Spinal cord (tissue), 10 donors: Measurements from ENCODE around the gene DNAJC24. TPM values are rescaled to one million over a fixed set of nuclear protein-coding genes. Genes with fewer than 3 reads are reported as not detected.
A peak's percentile ranks its signal among the peaks of the same experiment; 100 is the strongest.

ENCODE experiments used
- DNase-seq, 6 donors: peaks; one replicate each; pipeline versions ENCODE4 v3.0.0 to v3.0.0-alpha.2; 2013 to 2015; ENCODE audit warnings: low spot score in 6 of 6, low read depth in 4 of 6
- H3K27ac ChIP-seq: one replicate; pipeline ENCODE4 v1.5.1; 2013; ENCODE audit warnings: low read depth, low read length, control low read depth
- H3K27me3 ChIP-seq: one replicate; pipeline ENCODE4 v1.6.1; 2013; ENCODE audit warnings: low read length; ENCODE audit not compliant: control insufficient read depth, insufficient read depth
- H3K36me3 ChIP-seq: one replicate; pipeline ENCODE4 v1.6.1; 2013; ENCODE audit warnings: low read length; ENCODE audit not compliant: control insufficient read depth, insufficient read depth
- H3K4me1 ChIP-seq: one replicate; pipeline ENCODE4 v1.6.1; 2013; ENCODE audit warnings: low read length; ENCODE audit not compliant: control insufficient read depth, insufficient read depth
- H3K4me3 ChIP-seq: one replicate; pipeline ENCODE4 v1.5.1; 2013; ENCODE audit warnings: low read depth, low read length, control low read depth
- H3K9me3 ChIP-seq: one replicate; pipeline ENCODE4 v1.6.1; 2013; ENCODE audit warnings: low read length; ENCODE audit not compliant: control insufficient read depth, insufficient read depth
- WGBS: methylation state at CpG from one replicate; pipeline ENCODE4 v1.1.5; 2013; ENCODE audit warnings: missing lambda C conversion rate; ENCODE audit not compliant: insufficient coverage; 5-methylcytosine and 5-hydroxymethylcytosine counted together
- polyA plus RNA-seq, 2 donors: library from polyadenylated mRNA; unstranded; fragments of 120-200 nt; gene quantifications; one replicate each; pipeline ENCODE4 v1.2.1, GENCODE V29; 2013; ENCODE audit not compliant: insufficient read length in 2 of 2
- total RNA-seq, 2 donors: library from RNA; depleted of rRNA in 1 of 2; stranded (reverse); fragments of 120-200 nt in 1 of 2; fragments of >200 nt in 1 of 2; gene quantifications; one replicate each; pipeline versions ENCODE4 v1.2.3 to v1.2.4, GENCODE V29; 2013 to 2014
- donor health status: healthy.

Gene DNAJC24
- total and polyA plus RNA-seq, 4 donors, result 25.0 to 35.1 (median 28.8) TPM

GRCh38 chr11:31464436-31464835 lies 94.8 kb downstream of the DNAJC24 start:
- no peaks in the 10 kb centered on the region for H3K27me3 ChIP-seq
- H3K9me3 ChIP-seq, result peaks cover 9% of the 10 kb centered on the region
- WGBS, result 100% methylated on average over 2 of the region's 3 CpGs
- H3K27ac ChIP-seq, result no peak overlapping the region
- no peaks in the 10 kb centered on the region for H3K36me3 ChIP-seq
- DNase-seq, result no peak
- no peak overlapping the region for H3K4me3 ChIP-seq
- H3K4me1 ChIP-seq, result no peaks in the 10 kb centered on the region

DNA sequence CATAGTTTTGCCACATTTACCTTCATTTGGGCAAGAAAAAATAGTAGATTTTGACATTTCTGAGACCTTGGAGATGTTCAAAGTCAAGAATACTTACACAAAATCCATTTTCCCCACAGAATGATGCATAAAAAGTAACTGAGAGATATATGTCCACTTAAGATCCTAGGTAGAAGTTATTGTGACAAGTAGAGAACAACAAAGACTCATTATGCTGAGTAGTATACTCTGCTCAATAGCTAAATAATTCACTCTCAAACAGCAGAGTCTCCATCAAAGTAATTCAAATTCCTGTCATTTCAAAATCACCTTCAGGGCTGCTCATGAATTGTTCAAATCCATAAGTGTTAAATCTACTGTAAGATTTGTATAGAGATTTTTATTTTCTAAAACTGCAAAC lies 104.4 kb downstream of the DNAJC24 start:
- no peak overlapping the region for H3K27ac ChIP-seq

DNA sequence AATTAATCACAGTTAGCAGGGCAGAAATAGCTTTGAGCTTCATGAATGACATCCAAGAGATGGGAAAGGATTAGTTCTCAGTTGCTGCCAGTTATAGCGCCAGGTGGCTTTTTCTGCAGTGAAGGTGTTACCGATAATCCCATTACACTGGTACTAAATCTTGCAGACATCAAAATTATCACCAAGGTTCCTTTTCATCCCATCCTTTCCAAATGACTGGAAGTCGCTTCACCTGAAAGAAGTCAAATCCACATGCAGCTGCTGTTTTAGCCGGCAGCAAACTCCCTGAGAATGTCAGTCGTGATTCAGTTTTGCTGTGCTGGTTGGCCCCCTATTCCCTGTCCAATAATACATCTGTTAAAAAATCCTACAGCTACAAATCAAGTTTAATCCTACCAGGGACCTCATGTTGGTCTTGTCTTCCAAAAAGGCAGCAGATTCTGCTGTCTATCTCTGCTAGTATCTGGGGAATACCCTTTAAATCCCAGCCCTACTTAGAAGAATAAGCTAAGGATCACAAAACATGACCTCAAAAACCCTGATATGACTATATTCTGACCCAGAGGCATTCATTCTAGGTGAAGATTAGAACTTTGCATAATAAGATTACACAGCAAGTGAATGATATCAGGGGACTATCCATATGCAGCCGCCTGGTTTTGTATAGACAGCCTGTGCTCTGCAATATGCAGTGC lies 108.0 kb downstream of the DNAJC24 start:
- peak in 2 of 6 donors; percentile 17 to 42 for DNase-seq
- H3K27ac ChIP-seq, result no peak overlapping the region

More for the DNA sequence above, 104.4 kb downstream of the DNAJC24 start:
- H3K4me1 ChIP-seq, result no peaks in the 10 kb centered on the region
- no peaks in the 10 kb centered on the region for H3K27me3 ChIP-seq
- H3K36me3 ChIP-seq, result peaks cover 2% of the 10 kb centered on the region
- H3K9me3 ChIP-seq, result peaks cover 3% of the 10 kb centered on the region
- DNase-seq, result no peak
- no peak overlapping the region for H3K4me3 ChIP-seq

GRCh38 chr11:31478223-31478590 lies 108.5 kb downstream of the DNAJC24 start:
- no peak overlapping the region for H3K4me3 ChIP-seq
- peaks cover 3% of the 10 kb centered on the region for H3K9me3 ChIP-seq
- no peaks in the 10 kb centered on the region for H3K4me1 ChIP-seq
- DNase-seq, result no peak
- H3K36me3 ChIP-seq, result no peaks in the 10 kb centered on the region
- no peak overlapping the region for H3K27ac ChIP-seq
- no CpG with 5 or more reads among the region's 2 CpGs for WGBS
- no peaks in the 10 kb centered on the region for H3K27me3 ChIP-seq

More for the DNA sequence above, 108.0 kb downstream of the DNAJC24 start:
- no peaks in the 10 kb centered on the region for H3K27me3 ChIP-seq
- peaks cover 2% of the 10 kb centered on the region for H3K36me3 ChIP-seq
- H3K9me3 ChIP-seq, result peaks cover 3% of the 10 kb centered on the region
- no peak overlapping the region for H3K4me3 ChIP-seq
- no peaks in the 10 kb centered on the region for H3K4me1 ChIP-seq
- WGBS, result 63% methylated on average over 4 of the region's 6 CpGs

GRCh38 chr11:31479066-31479465 lies 109.4 kb downstream of the DNAJC24 start:
- WGBS, result no CpG with 5 or more reads among the region's 4 CpGs

GRCh38 chr11:31480930-31481329 lies 111.3 kb downstream of the DNAJC24 start:
- Histone ChIP-seq H3K9me3 (peaks cover 3% of the 10 kb centered on the region), H3K27ac (no peak overlapping the region), H3K27me3 (no peaks in the 10 kb centered on the region), H3K4me3 (no peak overlapping the region), H3K4me1 (no peaks in the 10 kb centered on the region), H3K36me3 (no peaks in the 10 kb centered on the region)
- no CpG with 5 or more reads among the region's 3 CpGs for WGBS
- DNase-seq, result peak in 2 of 6 donors; percentile 43 to 49

More at GRCh38 chr11:31479066-31479465, 109.4 kb downstream of the DNAJC24 start:
- no peaks in the 10 kb centered on the region for H3K27me3 ChIP-seq
- peaks cover 3% of the 10 kb centered on the region for H3K9me3 ChIP-seq
- H3K27ac ChIP-seq, result no peak overlapping the region
- DNase-seq, result no peak
- H3K4me3 ChIP-seq, result no peak overlapping the region
- no peaks in the 10 kb centered on the region for H3K4me1 ChIP-seq
- H3K36me3 ChIP-seq, result no peaks in the 10 kb centered on the region

Other genes with a start within 250 kb of the DNAJC24 start
- 1 to 10 TPM; 7.7 to 9.8 TPM for gene DCDC1, start 121 bp upstream of the DNAJC24 start, total RNA-seq
- gene DCDC1, start 121 bp upstream of the DNAJC24 start, polyA plus RNA-seq, result 1 to 10 TPM; 3.1 to 3.9 TPM
- 10 to 100 TPM; 27.2 to 73.4 TPM for gene IMMP1L, start 139.8 kb downstream of the DNAJC24 start, total RNA-seq
- gene IMMP1L, start 139.8 kb downstream of the DNAJC24 start, polyA plus RNA-seq, result 10 to 100 TPM; 66.2 to 67.5 TPM
- gene ELP4, start 139.9 kb downstream of the DNAJC24 start, total RNA-seq, result 10 to 100 TPM; 35.7 to 57.7 TPM
- gene ELP4, start 139.9 kb downstream of the DNAJC24 start, polyA plus RNA-seq, result 10 to 100 TPM; 24.8 to 36.6 TPM